ENCODE measurements around the gene HSD11B2.

- TF ChIP-seq PHF8 (conservative IDR thresholded peaks at IDR 0.05; ENCODE audit: low read depth, low read length): no peak
- no peak for TF ChIP-seq TAF1 (IDR thresholded peaks at IDR 0.05; ENCODE audit: low read depth, low read length)
- no peak for TF ChIP-seq SIRT6 (IDR thresholded peaks at IDR 0.05; ENCODE audit: low read length)
- TF ChIP-seq GTF2F1 (IDR thresholded peaks at IDR 0.05; ENCODE audit: borderline replicate concordance, low read depth, low read length): no peak
These were observed 35.7 kb downstream of the HSD11B2 start for GRCh38 chr16:67466581-67466980.
